WTC11 (cell line): Measurements from ENCODE around the gene LTBP1. TPM values are rescaled to one million over a fixed set of nuclear protein-coding genes. Genes with fewer than 3 reads are reported as not detected.

Experiments used
- ATAC-seq: fragments of 200-7000 bp; cut with Tn5 transposase; 2 replicates; pipeline ENCODE4 v1.10.0; 2021; ENCODE audit warnings: mild to moderate bottlenecking, moderate library complexity
- Bru-seq: library from RNA; stranded (reverse); fragments of 400-500 nt; gene quantifications from one replicate; lab custom pipeline; 2021; lab: Mats Ljungman, UMichigan
- CTCF ChIA-PET: fragments of 300-600 bp; sonication (Branson Sonifier 250); formaldehyde crosslinking; loops from one replicate; lab custom pipeline; 2021; ENCODE audit warnings: antibody characterized with exemption; lab: Charles Lee
- POLR2A ChIA-PET: fragments of 350-600 bp; sonication (Branson Sonifier 250); formaldehyde crosslinking; loops from one replicate; lab custom pipeline; 2021; ENCODE audit warnings: antibody characterized with exemption; lab: Charles Lee
- DNase-seq: peaks from one replicate; pipeline ENCODE4 v3.0.0; 2021; ENCODE audit warnings: low spot score
- H3K27ac Mint-ChIP-seq: 2 replicates; pipeline ENCODE4 v1.8.0; 2021; ENCODE audit warnings: mixed read lengths
- H3K27me3 Mint-ChIP-seq: 2 replicates; pipeline ENCODE4 v1.8.0; 2021; ENCODE audit warnings: low read depth, mild to moderate bottlenecking, moderate library complexity, mixed read lengths
- H3K36me3 Mint-ChIP-seq: 2 replicates; pipeline ENCODE4 v1.8.0; 2021; ENCODE audit warnings: mixed read lengths
- H3K4me1 Mint-ChIP-seq: 2 replicates; pipeline ENCODE4 v1.8.0; 2022; ENCODE audit warnings: mixed read lengths
- H3K4me3 Mint-ChIP-seq: 2 replicates; pipeline ENCODE4 v1.8.0; 2021; ENCODE audit warnings: mild to moderate bottlenecking, moderate library complexity, mixed read lengths
- H3K9me3 Mint-ChIP-seq: 2 replicates; pipeline ENCODE4 v1.8.0; 2021; ENCODE audit warnings: mixed read lengths
- ATF1 ChIP-seq: sonication (generic); formaldehyde crosslinking; IDR thresholded peaks from 2 replicates; pipeline ENCODE4 v1.8.1; 2023; ENCODE audit warnings: mild to moderate bottlenecking, moderate library complexity, missing genetic modification reagents
- ATF2 ChIP-seq: sonication (generic); formaldehyde crosslinking; IDR thresholded peaks from 2 replicates; pipeline ENCODE4 v1.8.1; 2022; ENCODE audit warnings: low read depth, missing genetic modification reagents, borderline replicate concordance
- CREM ChIP-seq: sonication (generic); formaldehyde crosslinking; IDR thresholded peaks from 2 replicates; pipeline ENCODE4 v1.8.1; 2022; ENCODE audit warnings: mild to moderate bottlenecking, missing genetic modification reagents, moderate library complexity
- CTCF ChIP-seq: fragments of 200-600 bp; IDR thresholded peaks from 2 replicates; pipeline ENCODE4 v1.8.0; 2022; ENCODE audit warnings: antibody characterized with exemption
- ETV6 ChIP-seq: sonication (generic); formaldehyde crosslinking; IDR thresholded peaks from 2 replicates; pipeline ENCODE4 v1.8.1; 2022; ENCODE audit warnings: mild to moderate bottlenecking, missing genetic modification reagents
- FOXJ3 ChIP-seq: sonication (generic); formaldehyde crosslinking; IDR thresholded peaks from 2 replicates; pipeline ENCODE4 v1.9.0; 2021; ENCODE audit warnings: missing genetic modification reagents, mild to moderate bottlenecking, borderline replicate concordance
- HMGXB4 ChIP-seq: sonication (generic); formaldehyde crosslinking; IDR thresholded peaks from 2 replicates; pipeline ENCODE4 v1.8.1; 2023; ENCODE audit warnings: mild to moderate bottlenecking, moderate library complexity, missing genetic modification reagents
- KAT7 ChIP-seq: sonication (generic); formaldehyde crosslinking; IDR thresholded peaks from 2 replicates; pipeline ENCODE4 v1.8.1; 2023; ENCODE audit warnings: missing genetic modification reagents, mild to moderate bottlenecking, borderline replicate concordance
- MAX ChIP-seq: sonication (generic); formaldehyde crosslinking; IDR thresholded peaks from 2 replicates; pipeline ENCODE4 v1.8.0; 2022; ENCODE audit warnings: mild to moderate bottlenecking, missing genetic modification reagents
- NFYB ChIP-seq: sonication (generic); formaldehyde crosslinking; conservative IDR thresholded peaks from 2 replicates; pipeline ENCODE4 v1.8.0; 2022; ENCODE audit warnings: low read depth, missing genetic modification reagents
- NR3C1 ChIP-seq: sonication (generic); formaldehyde crosslinking; conservative IDR thresholded peaks from 2 replicates; pipeline ENCODE4 v1.8.1; 2023; ENCODE audit warnings: low read depth, mild to moderate bottlenecking, missing genetic modification reagents
- RORB ChIP-seq: fragments of 250-450 bp; sonication (Bioruptor Pico); IDR thresholded peaks from 2 replicates; pipeline ENCODE4 v1.9.0; 2021; ENCODE audit warnings: mild to moderate bottlenecking
- SMAD3 ChIP-seq: sonication (generic); formaldehyde crosslinking; IDR thresholded peaks from 2 replicates; pipeline ENCODE4 v1.8.0; 2022; ENCODE audit warnings: missing genetic modification reagents, mild to moderate bottlenecking, borderline replicate concordance
- SP1 ChIP-seq: sonication (generic); formaldehyde crosslinking; conservative IDR thresholded peaks from 2 replicates; pipeline ENCODE4 v1.8.1; 2022; ENCODE audit warnings: missing genetic modification reagents
- ZNF425 ChIP-seq: fragments of 250-450 bp; sonication (Bioruptor Pico); conservative IDR thresholded peaks from 2 replicates; pipeline ENCODE4 v1.9.0; 2021; ENCODE audit warnings: mild to moderate bottlenecking
- long read RNA-seq, 3 experiments: library from RNA in 1 of 3; library from capped mRNA in 1 of 3; library from polyadenylated mRNA in 1 of 3; unstranded in 2 of 3; stranded (forward) in 1 of 3; transcript quantifications; one replicate each; pipeline ENCODE4 v2.0.0, GENCODE V29; 2021
- total RNA-seq: library from RNA; stranded (reverse); gene quantifications from 3 replicates; pipeline ENCODE4 v1.2.3, GENCODE V29; 2021

Gene LTBP1
- total RNA-seq (33.4 to 33.8 TPM (median 33.6 TPM) in 3 replicates), Bru-seq, nascent RNA (percentile 58 among the genes with signal in this experiment)
- long read RNA-seq, experiment 1, full-length matches to known transcripts, result 5 of 74 reads
- long read RNA-seq, experiment 1, partial matches to known transcripts, result 28 of 74 reads
- long read RNA-seq, experiment 1, other reads (novel, unspliced or antisense), result 41 of 74 reads
- long read RNA-seq, experiment 2, full-length matches to known transcripts, result 3 of 53 reads
- long read RNA-seq, experiment 2, partial matches to known transcripts, result 28 of 53 reads
- long read RNA-seq, experiment 2, other reads (novel, unspliced or antisense), result 22 of 53 reads
- long read RNA-seq, experiment 3, partial matches to known transcripts, result 4 of 4 reads
- long read RNA-seq, experiment 3, other reads (novel, unspliced or antisense), result 0 of 4 reads

GRCh38 chr2:32946314-32947075, at the start of gene LTBP1:
Gene LTBP1, plus strand, starts transcription at chr2:32946953. Its CDS starts 372 bp downstream, at chr2:32947325.
- CTCF ChIA-PET, result interaction anchor here (2.0 kb wide), 1 partner anchor 495 kb away, joined by 6 read pairs; no protein-coding TSS in a partner anchor
- Mint-ChIP-seq H3K9me3 (no peaks in the 10 kb centered on the region), H3K27ac (no peak within 1 kb of the TSS), H3K4me1 (peaks cover 38% of the 10 kb centered on the region), H3K36me3 (no peaks in the 10 kb centered on the region), H3K4me3 (peak within 1 kb of the TSS; percentile 77), H3K27me3 (peaks cover 3% of the 10 kb centered on the region)
- TF ChIP-seq NR3C1 (CRISPR knock-in tag) (no peak), ETV6 (CRISPR knock-in tag) (no peak), KAT7 (CRISPR knock-in tag) (0 out of 2 replicates have a peak, but pooled peaks have one; percentile 19), MAX (CRISPR knock-in tag) (peak; percentile 62), ATF2 (CRISPR knock-in tag) (no peak), HMGXB4 (peak; percentile 67), RORB (CRISPR knock-in tag) (no peak), FOXJ3 (no peak), CREM (CRISPR knock-in tag) (peak; percentile 63; the same call in 1 of the 2 replicates), NFYB (no peak), ATF1 (CRISPR knock-in tag) (no peak), ZNF425 (CRISPR knock-in tag) (no peak), CTCF (peak; percentile 35; the same call in 1 of the 2 replicates), SMAD3 (CRISPR knock-in tag) (peak; percentile 15; the same call in 1 of the 2 replicates), SP1 (0 out of 2 replicates have a peak, but pooled peaks have one; percentile 29)
- DNase-seq (peak; percentile 66), ATAC-seq (peak; percentile 83)
- POLR2A ChIA-PET, result no interaction called here
